ENCODE data around the gene LPA.
"Not testable (repeated sequence)": the region's sequence is repeated elsewhere in the genome, so short reads cannot be mapped to it uniquely, and the experiment has no call there.

LPA gene

DNA sequence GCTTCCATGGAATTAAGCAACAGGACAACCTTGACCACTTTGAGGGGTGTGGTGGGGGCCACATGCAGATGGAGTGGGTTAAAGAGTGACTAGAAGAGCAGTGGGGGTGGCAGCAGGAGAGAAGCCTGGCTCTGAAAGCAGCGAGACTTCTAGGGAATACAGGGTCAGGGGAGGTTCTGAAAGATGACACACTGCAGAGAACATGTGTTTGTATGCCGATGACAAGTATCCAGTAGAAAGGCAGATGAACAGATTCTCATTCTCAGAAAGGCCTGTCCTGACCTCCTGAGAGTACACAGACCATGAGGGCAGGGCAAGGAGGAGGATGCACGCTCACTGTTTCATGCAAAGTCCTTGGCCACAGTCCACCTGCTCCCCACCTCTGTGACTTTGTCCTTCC, 2.9 kb downstream of the LPA start:
- no peak for DNase-seq (ENCODE audit: low read depth in 2 of 2)

DNA sequence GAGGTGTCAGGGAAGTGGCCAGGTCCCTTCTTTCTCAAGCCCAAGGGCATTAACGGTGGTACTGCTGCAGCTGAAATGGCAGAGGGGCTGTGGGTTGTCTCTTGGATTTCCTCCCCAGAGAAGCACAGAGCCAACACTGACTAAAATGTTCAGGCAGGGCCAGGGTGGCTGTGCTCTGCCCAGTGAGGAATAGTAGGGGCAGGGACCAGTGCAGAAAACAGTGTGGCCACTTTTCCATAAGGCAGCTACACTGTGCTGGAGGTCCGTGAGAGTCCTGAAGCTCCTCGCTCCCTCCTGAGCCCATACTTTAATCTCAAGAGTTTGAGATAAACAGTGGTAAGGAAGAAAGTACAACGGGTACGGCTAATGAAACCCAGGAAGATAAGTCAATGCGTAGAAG, 4.5 kb downstream of the LPA start:
- no peak for DNase-seq (ENCODE audit: low read depth in 2 of 2)

GRCh38 chr6:160634706-160635105, 29.4 kb downstream of the LPA start:
- peak in 1 of 2 experiments; percentile 0 for DNase-seq (ENCODE audit: low read depth in 2 of 2)

DNA sequence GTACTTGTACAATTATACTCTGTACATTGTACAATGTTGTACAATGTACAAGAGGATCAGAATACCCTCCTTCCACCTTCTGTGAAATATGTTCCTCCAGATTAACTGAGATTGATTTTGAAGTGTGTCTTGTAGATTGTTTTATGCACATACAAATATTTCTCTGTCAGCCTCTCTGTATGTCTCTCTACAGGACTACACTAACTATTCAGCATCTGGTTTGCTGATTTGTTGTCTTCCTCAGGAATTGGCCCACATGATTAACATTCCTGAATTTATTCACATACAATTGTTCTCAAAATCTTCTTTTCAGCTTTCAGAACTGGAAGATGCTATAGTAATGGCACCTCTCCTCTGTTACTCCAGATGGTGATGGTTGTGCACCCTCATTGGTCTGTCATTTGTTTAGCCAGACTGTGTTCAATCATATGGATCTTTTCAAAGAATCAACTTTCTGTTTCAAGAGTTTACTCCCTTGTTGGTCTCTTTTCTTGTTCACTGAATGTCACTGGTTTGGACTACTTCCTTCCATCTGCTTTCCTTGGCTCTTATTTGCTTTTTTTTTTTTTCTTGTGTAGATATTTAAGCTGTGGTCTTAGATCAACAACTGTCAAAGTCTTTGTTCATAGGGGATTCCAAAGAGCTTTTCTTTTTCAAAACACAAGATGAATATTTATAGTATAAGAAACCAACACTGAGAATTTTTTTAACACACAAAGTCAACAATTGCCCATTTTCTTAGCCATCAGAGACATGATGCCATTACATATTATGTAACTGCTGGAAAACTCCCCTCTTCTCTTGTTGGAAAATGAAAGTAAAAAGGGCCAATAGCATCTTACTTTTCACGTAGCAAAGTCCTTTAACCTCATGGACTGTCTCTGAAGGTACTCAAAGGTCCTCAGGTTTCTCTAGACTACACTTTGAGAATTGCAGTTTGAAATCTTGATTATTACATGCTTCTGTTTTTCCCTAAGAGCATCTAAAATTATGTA, 67.9 kb downstream of the LPA start:
- no peak for DNase-seq (ENCODE audit: low read depth in 2 of 2)

DNA sequence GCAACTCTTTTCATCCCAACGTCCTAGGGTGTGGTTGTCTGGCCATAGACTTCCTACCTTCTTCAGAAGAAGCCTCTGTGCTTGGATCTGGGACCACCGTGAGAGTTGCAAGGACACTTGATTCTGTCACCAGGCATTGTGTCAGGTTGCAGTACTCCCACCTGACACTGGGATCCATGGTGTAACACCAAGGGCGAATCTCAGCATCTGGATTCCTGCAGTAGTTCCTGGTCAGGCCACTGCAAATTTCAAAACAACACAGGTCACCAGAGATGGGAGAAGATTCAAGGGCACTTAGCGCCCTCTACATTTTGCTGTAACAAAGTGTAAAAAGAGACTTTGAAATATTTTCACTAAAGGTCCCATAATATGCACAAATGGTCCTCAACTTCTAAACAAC, 68.8 kb downstream of the LPA start:
- not testable (repeated sequence) for DNase-seq (ENCODE audit: low read depth in 2 of 2)

DNA sequence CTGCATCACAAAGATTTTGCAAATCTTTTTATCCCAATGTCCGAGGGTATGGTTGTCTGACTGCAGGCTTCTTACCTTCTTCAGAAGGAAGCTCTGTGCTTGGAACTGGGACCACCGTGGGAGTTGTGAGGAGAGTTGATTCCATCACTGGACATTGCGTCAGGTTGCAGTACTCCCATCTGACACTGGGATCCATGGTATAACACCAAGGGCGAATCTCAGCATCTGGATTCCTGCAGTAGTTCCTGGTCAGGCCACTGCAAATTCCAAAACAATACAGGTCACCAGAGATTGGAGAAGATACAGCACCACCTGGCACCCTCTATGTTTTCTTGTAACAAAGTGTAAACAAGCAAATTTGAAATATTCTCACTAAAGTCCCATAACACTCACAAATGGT, 77.7 kb downstream of the LPA start:
- DNase-seq (ENCODE audit: low read depth in 2 of 2): no peak

- DNase-seq (ENCODE audit: low read depth in 2 of 2): no peak
These were observed 80.3 kb downstream of the LPA start for GRCh38 chr6:160583794-160584193.

- DNase-seq (ENCODE audit: low read depth in 2 of 2): no peak
These were observed 82.7 kb downstream of the LPA start for GRCh38 chr6:160581406-160581805.

- DNase-seq (ENCODE audit: low read depth in 2 of 2): not testable (repeated sequence)
These were observed 85.6 kb downstream of the LPA start for GRCh38 chr6:160578515-160578914.

- no peak for DNase-seq (ENCODE audit: low read depth in 2 of 2)
These were observed 90.1 kb downstream of the LPA start for GRCh38 chr6:160573943-160574342.

DNA sequence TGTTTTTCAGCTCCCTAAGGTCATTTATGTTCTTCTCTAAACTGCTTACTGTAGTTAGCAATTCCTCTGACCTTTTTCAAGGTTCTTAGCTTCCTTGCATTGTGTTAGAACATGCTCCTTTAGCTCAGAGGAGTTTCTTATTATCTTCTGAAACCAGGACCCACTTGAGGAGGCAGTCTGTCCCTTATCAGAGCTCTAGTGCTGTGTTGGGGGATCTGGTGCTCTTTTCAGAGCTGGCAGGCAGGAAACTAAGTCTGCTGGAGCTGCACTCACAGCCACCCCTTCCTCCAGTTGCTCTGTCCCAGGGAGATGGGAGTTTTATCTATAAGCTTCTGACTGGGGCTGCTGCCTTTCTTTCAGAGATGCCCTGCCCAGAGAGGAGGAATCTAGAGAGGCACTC, 92.9 kb downstream of the LPA start:
- DNase-seq (ENCODE audit: low read depth in 2 of 2): not testable (repeated sequence)

- DNase-seq (ENCODE audit: low read depth in 2 of 2): no peak
These were observed 119.3 kb downstream of the LPA start for GRCh38 chr6:160544802-160545201.

- DNase-seq (ENCODE audit: low read depth in 2 of 2): no peak
These were observed 128.8 kb downstream of the LPA start for GRCh38 chr6:160535270-160535669.

DNA sequence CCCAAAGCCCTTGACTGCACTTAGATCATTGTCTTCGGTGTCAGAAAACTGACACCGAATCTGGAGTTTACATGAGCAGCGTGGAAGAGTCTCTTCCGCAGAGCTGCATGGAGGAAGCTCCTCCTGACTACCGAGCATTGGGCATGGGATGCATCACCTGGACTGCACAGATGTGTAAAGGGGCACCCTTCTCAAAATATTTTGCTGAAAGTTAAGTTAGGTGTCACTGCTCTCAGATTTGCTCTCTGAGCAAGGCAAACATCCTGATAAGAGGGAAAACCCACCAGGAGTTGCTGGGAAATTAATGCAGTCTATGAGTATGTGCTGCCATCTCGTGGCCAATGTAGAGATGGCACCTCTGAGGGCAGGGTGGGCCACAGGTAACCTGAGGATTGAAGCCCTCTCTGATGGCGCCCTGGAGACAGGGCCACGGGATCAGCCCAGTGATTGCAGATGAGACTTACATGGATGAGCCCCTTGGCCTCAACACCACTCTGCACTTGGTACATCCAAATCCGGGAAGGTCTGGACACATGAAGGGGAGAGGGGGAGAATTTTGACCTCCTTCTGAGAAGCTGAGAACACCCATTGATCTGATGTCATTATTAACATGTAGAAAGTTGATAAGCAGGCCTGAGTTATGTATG, 129.9 kb downstream of the LPA start:
- DNase-seq (ENCODE audit: low read depth in 2 of 2): peak; percentile 5 to 10

DNA sequence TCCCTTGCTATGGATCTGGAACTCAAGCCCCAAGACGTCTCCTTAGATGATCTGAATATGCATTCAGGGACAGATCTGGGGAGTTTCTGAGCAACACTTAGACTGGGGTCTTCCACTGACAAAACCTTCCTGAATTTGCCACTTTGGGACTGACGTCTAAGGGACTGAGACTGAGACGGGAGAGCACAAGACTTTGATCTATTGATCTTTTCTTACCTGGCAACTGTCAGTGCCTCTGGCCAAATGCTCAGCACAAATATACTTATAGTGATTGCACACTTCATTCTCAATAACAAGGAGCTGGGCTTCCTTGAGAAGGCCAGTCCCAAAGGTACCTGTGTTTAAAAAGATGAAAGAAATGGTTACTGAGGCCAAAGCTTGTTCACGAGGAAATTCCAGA, 131.8 kb downstream of the LPA start:
- no peak for DNase-seq (ENCODE audit: low read depth in 2 of 2)

DNA sequence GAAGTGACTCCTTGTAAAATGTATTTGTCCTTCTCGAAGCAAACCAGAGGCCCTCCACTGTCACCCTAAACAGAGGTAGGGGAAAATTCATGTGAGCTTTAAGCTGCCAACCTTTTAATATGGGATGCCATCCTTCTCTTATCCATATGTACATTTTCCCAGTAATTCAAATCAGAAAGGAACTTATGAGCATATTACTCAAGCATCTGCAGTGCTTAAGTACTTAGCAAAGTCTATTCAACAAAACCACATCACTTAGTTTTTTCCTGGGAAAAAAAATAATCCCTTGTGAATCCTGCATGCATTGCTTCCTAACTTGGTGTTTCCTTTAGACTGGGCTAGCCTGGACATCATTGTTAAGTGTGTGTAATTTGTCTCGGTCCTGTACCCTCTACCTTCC, 132.2 kb downstream of the LPA start:
- DNase-seq (ENCODE audit: low read depth in 2 of 2): no peak

GRCh38 chr6:160529524-160529923, 134.6 kb downstream of the LPA start:
- not testable (repeated sequence) for DNase-seq (ENCODE audit: low read depth in 2 of 2)

DNA sequence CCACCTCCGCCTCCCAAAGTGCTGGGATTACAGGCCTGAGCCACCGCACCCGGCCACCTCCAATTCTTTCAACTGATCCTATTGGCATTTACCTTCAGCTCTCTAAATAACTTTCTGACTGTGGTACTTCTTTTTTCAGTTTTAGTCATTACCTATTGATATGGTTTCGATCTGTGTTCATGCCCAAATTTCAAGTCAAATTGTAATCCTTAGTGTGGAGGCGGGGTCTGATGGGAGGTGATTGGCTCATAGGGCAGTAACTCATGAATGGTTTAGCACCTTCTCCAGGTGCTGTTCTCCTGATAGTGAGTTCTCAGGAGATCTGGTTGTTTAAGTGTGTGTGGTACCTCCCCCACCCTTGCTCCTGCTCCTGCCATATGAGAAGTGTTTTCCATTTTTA, 140.9 kb downstream of the LPA start:
- DNase-seq (ENCODE audit: low read depth in 2 of 2): no peak

- DNase-seq (ENCODE audit: low read depth in 2 of 2): peak in 1 of 2 experiments; percentile 36
These were observed 143.8 kb downstream of the LPA start for GRCh38 chr6:160520043-160520904.

DNA sequence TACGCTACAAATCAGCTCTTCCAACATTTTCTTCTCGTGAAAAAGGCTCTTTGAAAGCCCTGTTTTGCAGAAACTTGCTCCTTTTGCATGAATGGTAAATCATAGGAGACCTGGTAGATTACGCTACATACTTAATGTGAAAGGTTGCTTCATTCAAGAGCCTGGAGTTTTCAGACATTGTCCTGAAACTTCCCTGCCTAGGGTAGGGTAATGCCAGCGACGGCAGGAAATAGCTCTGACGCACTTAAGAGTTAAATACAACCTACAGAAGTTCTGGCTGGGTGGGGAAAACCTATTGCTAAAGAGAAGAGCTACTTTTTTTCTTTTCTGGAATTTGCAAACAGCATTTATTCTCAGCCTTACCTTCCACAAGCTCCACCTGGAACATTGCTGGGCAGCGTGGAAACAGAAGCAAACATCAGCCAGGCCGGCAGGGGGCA, 144.5 kb downstream of the LPA start:
- no peak for DNase-seq (ENCODE audit: low read depth in 2 of 2)

- no peak for DNase-seq (ENCODE audit: low read depth in 2 of 2)
These were observed 144.9 kb downstream of the LPA start for GRCh38 chr6:160519133-160519532.

DNA sequence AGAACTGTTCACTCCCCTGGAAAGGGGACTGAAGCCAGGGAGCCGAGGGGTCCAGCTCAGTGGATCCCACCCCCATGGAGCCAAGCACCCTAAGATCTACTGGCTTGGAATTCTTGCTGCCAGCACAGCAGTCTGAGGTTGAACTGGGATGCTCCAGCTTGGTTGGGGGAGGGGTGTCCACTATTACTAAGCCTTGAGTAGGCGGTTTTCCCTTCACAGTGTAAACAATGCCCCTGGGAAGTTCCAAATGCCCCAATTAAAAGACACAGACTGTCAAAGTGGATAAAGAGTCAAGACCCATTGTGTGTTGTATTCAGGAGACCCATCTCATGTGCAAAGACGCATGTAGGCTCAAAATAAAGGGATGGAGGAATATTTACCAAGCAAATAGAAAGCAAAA, 150.2 kb downstream of the LPA start:
- no peak for DNase-seq (ENCODE audit: low read depth in 2 of 2)
